ENCODE results near the gene TRIM25.

TRIM25 gene

DNA sequence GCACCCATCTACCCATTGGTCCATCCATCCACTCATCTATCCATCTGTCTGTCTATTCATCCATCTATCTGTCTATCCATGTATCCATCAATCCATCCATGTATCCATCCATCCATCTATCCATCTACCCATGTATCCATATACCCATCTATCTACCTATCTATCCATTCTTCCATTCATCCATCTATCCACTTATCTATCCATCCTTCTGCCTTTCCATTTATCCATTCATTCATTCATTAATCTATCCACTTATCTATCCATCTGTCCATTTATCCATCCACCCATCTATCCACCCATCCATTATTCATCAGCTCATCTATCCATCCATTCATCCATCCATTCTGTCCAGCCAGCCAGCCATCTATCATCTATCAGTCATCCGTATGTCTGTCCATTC, 21.5 kb downstream of the TRIM25 start:
- no peak for DNase-seq

DNA sequence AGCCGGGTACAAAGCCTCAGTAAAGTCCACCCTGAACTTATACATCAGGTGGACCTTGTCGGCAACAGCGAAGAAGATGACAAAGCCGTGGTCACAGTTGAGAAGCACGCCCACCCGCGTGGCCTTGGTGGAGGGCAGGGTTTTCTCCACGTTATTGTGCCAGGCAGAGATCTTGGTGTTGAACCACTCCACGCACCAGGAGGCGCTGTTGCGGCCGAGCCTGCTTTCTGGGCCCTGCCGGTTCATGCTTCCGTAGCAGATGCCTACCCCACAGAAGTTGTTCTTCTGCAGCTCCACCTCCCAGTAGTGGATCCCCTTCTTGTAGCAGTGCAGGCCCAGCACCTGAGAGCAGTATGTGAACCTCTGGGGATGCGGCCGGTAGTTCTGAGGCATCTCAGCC, 22.1 kb downstream of the TRIM25 start:
- peak; percentile 57 for DNase-seq

DNA sequence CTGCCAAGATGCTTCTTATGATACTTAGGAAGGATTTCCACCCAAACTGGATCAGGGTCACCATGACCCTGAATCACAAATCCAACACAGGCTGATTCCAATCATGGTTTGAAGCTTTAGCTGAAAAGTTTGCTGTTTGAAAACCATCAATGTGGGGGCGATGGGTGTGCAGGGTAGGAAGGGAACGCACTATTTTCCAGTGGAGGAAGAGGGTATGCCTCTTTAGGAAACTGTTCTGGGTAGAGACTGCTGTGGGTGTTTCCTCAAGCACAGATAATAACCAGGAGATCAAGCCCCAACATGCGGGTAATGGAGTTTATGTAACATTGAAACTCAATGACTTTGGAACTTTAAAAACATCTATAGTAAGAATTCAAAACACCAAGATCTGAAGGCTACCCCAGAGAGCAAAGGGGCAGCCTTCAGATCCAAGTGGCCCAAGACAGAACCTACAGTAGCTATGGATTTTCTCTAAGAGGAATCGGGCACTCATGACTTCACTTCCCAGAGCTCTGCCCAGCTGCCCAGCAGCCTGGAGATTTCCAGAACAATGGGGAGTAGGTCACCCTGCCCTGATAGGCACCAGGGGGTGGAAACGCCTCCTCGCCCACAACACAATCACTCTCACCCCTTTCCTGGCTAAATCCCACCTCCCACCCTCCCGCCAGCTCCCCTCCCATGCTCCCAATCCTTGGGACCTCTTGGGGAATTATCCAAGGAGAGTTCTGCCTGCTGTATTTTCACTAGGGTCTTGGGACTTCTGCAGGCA, 22.8 kb downstream of the TRIM25 start:
- DNase-seq: no peak

DNA sequence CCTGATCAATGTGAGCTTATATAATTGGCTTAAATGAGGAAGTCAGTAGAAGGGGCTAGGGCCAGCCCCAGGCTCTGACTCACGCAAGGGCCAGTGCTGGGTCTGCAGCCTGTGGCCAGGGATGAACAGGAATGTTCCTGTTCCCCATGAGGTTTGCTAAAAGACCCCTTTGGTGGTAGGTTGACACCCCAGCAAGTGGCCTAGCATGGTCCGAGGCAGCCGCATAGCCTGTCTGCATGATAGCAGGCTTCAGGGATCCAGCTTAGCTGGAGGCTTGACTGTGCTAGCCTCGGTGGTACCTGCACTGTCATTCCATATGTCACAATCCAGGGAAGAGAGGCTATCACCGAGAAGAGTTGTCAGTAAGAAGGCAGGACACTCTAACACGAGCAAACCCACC, 23.5 kb downstream of the TRIM25 start:
- DNase-seq: no peak

DNA sequence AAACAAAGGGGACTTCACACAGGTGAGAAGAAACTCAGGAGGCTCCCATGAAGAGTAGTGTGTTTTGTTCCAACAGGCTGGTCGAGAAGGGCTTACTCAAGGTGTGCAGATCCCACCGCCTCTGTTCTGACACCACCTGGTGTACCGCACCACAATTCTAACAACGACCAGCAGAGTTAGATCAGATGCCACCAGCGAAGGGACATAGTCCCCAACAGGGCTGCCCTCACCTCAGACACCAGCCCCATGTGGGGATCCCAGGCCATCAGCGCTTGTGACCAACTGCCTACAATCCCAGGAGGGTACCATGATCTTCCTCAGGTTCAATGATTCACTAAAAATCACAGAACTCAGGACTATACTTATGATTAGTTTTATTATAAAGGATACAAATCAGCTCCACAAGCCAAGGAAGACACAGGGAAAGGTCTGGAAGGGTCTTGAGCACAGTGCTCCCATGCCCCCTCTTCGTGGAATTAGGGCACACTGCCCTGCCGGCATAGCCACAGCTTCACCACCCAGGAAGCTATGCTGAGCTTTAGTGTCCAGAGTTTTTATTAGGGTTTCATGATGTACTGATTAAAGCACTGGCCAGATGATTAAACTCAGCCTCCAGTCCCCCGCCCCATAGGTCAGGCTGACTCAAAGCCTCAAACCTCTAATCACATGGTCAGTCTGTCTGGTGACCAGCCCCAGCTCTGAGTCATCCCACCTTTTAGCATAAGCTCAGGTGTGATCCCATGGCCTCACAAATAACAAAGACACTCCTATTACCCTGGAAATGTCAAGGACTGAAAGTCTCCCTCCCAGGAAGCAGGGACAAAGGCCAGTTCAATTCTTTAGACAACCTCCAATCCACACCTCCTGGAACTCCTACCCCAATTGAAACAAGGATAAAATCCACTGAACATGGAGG, 26.0 kb downstream of the TRIM25 start:
- no peak for DNase-seq

DNA sequence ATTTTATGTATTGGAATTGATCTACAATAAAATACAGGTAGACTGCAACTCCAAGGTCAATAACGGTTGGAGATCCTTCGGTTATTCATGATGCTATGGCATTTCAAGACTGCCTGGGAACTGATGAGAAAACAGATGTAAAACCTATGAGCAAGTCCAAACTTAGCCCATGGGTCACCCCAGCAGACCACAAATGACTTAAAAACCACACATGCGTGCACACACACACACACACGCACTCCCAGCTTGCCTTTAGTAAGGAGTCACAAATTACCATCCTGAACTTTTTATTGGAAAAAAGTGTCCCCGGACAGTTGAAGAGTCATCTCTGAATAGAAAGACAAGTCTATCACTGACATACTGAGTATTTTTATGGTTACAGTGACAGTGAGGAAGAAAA, 26.7 kb downstream of the TRIM25 start:
- no peak for DNase-seq

DNA sequence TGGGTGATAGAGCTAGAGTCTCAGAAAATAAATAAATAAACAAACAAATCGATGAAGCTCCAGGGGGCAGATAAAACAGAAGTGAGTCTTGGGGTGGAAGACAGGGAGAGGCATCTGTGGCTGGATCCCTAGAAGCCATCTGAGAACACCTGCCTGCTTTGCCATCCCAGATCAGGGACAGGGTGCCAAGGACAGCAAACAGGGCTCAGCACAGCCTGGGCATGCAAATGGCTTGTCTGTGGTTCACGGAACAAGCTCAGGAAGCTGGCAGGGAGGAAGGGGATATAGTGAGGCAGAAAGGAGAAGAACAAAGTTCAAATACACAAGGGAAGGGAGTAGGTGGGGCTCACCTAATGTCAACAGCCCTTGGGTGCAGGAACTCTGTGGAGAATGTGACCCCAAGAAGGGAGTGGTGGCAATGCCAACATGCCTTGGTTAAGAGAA, 27.5 kb downstream of the TRIM25 start:
- DNase-seq: no peak

DNA sequence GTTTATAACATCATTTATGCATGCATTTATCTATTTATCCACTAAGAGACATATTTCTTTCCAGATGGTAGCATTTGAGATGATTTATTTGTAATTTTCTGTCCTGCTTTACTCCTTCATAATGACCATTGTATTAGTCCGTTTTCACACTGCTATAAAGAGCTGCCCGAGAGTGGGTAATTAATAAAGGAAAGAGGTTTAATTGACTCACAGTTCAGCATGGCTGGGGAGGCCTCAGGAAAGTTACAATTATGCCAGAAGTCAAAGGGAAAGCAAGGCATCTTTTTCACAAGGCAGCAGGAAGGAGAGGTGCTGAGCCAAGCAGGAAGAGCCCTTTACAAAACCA, 28.6 kb downstream of the TRIM25 start:
- no peak for DNase-seq

DNA sequence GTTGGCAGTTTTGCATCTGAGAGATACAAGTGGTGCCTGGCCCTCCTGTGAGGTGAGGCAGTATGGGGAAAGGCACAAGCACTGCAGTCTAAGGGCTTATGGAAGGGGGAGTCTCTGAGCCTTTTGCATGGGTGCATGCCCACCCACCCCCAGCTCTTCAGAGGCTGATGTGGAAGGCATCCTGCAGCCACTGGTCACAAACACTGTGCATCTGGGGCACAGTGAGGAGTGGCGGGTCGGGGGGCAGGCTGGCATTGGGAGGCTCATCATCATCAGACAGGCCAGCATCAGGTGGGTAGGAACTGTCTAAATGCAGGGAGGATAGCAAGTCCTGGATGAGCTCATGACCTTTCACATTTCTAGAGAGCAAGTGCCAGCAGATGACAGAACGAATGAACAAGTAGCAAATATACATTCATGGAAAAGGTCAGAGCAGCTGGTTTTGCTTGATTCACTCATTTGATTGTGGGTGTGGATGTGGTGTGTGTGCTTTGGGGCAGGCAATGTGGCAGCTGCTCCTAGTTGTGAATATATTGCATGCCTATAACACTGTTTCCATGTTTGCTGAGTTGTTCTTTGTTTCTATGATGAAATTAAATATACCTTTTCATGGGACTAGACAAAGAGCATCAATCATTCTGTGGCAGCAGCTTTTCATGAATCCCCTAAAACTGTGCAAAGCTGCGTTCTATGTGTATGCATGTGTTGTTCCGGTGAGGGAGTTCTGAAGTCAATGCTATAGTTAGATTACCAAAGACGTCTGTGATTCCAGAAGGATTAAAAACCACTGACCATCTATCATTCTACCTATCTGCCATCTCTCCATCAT, 29.2 kb downstream of the TRIM25 start:
- no peak for DNase-seq

DNA sequence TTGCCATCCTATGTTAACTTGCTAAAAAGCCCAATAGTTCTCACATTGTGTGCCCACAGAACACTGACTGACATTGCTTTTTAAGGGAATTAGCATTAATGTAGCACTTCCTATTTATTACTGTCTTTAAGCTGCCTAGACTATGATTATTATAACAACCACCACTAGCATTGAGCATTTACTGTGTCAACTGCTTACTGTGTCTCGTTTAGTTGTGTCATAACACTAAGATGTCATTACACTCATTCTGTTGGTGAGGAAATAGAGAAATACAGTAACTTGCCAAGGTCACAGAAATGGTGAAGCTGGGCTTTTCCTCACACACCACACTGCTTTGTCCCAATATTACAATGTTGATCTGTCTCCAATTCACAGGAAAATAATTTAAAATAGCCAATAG, 30.2 kb downstream of the TRIM25 start:
- DNase-seq: no peak

DNA sequence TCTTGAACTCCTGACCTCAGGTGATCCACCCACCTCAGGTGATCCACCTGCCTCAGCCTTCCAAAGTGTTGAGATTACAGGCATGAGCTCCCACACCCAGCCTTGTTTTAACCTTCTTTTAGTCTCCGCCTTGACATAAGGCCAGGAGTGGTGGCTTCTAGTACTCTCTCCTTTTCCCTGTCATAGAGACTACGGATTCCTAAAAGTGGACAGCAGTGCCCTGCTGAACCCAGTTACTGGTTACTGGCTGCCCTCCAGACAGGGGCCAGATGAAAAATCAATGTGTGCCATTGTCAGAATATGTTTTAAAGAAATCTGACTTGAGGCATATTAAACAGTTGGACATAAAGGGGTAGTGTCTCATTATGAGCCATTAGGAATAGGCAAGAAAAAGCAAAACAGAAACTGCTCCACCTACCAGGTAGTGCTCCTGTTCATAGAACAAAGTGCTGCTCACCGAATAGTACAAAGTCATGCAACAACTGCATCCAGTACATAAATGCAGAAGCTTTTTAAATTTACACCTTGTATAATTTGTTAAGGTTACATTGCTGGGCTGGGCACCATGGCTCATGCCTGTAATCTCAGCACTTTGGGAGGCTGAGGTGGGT, 32.1 kb downstream of the TRIM25 start:
- no peak for DNase-seq

DNA sequence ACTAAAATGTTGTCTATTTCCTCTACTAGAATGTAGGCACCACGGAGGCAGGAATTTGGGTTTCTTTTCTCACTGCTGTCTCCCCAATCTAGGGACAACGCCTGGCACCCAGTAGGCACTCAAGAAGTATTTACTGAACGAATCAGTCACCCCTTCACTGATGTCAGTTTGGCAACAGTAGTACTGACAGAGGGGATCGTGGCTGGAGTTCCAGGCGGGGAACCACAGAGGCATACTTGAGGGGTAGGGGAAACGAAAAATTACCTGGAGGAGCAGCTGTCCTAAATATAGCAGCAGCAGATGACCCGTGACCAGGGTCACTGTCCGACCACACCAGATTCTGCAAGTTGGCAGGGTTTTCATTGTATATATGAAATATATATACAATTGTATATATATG, 33.3 kb downstream of the TRIM25 start:
- DNase-seq: no peak

DNA sequence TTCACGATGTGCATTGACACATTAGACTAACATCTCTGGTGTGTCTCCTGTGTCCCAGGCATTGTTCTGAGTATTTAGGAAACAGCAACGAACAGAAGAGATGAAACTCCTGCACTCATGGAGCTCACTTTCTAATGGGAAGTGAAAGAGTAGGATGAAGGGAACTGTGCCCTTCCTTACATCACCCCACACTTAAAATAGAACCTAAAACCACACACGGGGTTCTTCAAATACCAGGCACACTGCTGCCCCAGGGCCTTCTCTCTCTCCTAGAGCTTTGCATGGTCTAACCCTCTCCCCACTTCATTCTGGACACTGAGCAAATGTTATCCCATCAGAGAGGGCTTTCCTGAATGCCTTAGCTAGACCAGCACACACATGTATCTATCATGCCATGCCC, 33.7 kb downstream of the TRIM25 start:
- no peak for DNase-seq

DNA sequence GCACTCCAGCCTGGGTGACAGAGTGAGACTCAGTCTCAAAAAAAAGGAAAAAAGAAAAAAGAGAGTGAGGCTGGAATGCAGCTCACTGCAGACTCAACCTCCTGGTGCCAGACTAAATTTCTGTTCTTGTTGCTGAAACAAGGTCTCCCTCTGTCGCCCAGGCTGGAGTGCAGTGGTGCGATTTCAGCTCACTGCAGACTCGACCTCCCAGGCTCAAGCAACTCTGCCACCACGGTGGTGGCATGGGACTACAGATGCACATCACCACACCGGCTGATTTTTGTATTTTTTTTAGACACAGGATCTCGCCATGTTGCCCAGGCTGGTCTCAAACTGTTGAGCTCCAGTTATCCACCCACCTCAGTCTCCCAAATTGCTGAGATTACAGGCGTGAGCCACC, 34.6 kb downstream of the TRIM25 start:
- DNase-seq: no peak

DNA sequence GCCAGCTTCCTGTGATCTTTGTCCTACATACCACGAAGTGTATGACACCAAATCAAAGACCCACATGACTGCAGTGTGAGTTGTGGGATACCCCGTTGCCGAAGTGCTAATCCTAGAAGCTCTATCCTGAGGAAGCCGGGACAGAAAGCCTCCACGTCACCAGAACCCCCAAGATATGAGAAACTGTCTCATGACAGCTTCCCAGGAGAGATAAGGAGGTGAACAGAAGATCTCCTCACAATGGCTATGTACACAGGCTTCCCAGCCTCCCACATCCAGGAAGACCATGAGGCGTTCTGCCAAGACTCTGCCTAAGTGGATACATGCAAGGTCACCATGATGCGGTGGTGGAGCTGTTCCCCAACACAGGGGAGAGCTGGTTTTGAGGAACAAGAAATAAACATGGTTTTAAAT, 37.1 kb downstream of the TRIM25 start:
- no peak for DNase-seq

DNA sequence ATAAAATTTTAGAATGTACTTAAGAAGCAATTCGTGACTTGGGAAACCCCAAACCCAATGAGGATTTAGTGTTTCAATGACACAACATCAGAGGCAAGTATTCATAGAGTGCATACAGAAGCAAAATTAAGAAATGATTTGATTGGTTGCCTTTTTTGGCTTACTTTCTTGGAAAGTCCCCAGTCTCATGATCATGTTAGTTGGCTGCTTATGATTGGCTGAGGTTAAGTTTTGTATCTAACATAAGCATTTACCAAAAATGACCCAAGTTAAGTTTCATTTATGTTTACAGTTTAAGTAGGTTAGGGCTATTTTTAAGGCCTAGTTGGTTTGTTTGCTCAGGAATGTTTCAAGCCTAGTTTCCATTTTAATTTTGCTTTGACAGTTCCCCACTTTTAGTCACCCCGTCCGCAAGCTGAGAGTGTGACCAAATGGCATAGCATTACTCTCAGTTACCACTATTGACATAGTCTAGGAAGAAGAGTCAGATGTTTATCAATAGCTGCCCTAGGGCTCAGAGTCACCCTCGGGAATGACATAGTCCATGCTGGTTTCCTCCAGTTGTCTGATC, 43.7 kb downstream of the TRIM25 start:
- DNase-seq: no peak

DNA sequence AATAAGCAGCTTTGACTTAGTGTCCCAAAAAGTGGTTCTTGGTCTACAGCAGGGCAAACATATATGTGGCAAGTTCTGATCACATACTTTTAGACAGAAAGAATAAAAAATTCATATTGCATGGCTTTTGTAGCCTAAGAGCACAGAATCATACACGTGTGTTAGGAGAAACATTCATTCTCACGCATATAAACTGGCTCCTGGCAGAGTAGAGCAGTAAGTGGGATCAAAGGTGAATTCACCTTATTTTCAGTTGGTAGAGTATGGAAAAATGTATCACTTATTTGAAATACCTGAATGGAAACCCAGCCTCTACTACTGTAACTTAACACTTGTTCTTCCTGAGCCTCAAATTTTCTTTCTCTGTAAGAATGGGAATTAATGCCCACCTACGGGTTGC, 45.1 kb downstream of the TRIM25 start:
- no peak for DNase-seq

DNA sequence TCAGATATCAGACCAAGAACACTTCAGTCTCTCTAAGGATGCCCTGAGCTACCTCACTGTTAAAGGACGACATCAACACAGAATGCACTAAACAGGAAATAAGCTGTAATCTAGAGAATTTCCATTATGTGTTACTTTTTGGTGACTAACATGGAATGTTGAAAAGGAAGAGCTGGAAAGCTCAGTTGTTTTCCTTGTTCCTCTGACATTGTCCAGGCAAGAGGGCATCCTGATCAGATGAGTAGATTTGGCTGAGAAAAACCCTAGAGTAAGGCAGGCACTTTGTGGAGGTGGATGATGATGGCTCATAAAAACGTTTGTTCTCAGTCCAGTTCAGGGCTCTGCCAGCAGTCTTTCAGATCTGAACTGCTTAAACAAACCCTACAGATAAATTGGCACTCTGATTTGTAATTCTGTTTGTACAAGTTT, 45.9 kb downstream of the TRIM25 start:
- no peak for DNase-seq

DNA sequence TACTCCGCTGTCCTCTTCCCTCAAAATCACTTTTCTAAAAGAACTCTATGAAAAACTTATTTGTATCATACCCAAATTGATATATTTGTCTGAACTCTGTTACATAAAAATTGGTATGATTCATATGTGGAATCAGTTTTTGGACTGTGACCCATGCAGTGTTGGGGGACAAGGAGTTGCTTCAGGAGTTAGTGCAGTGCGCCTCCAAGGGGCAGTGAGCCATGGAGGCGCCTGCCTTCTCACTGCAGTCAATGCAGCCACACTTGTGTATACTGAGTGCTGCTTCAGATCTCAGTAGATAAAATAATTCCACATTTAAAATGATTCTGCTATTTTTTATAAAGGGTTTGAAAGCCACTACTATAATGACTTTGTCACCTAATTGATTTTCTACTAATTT, 47.4 kb downstream of the TRIM25 start:
- DNase-seq: peak; percentile 47

DNA sequence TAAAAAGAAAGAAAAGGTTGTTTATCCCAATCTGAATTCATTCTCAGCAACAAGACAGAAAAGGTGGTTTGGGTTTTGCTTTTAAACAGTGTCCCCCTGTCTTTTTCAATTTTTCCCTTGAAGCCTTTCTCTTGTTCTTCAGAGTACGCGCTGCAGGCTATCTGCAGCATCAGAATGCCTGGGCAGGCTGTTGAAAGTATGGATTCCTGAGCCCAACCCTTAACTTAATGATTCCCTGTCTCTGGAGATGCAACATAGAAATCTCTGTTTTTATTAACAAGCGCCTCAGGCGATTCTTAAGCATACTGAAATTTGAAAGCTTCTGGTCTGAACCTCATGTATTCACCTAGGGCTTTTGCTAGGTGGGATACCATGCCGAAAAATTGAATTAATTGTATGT, 47.8 kb downstream of the TRIM25 start:
- no peak for DNase-seq

DNA sequence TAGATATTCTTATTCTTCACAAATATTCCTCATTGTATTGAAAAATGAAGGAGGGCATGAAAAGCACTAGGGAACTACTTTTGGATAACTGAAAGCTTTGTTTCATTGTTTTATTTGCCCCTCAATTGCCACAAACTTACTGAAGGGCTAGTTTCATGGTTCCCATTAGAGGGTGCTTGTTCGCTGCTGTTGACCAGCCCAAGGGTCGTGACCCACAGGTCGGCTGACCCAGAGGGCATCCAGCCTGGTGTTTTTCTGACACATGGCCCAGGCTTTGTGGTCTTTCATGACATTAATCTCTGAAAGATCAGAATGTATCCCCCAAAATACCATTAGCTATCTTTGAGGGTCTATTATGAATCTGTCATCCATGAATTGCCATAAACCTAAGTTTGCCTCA, 49.9 kb downstream of the TRIM25 start:
- DNase-seq: no peak

DNA sequence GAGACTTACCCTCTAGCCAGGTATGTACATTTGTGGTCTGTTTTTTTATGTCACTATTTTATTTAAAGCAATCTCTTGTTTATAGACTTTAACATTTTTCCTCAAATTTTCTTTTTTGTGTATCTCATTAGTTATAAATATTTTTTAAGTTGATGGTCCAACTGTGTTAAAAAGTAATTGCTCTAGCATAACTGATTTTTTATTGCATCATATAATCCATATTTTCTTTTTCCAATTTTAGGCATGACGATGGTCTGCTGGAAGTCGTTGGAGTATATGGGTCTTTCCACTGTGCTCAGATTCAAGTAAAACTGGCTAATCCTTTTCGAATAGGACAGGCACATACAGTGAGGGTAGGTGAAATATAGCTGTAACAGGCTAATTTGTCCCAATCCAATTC, 52.0 kb downstream of the TRIM25 start:
- DNase-seq: no peak

DNA sequence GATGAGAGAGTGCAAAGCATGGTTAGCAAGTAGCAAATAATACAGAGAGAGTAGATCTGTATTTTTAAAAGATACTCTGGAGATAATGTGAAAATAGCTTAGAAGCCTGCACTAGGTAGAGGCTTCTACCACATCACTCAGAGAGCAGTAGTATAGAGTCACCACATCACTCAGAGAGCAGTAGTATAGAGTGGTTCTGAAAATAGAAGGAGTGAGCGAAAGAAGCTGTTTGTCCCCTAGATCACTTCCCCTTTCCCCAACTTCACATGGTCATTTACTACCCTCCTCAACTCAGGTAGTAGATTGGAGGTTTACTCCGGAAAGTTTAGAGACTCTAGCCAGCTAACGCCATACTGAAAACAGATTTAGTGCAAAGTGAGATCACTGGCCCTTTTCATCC, 62.8 kb downstream of the TRIM25 start:
- DNase-seq: no peak
